OCI-LY3 (cell line): ENCODE measurements around the gene MAN1A1.

Experiments
- CTCF ChIP-seq: fragments of 200-600, 300-600 bp; sonication (generic); IDR thresholded peaks from 2 replicates; pipeline ENCODE4 v1.5.1; 2014; ENCODE audit warnings: antibody characterized with exemption, low read length, low read depth
- EZH2phosphoT487 ChIP-seq: fragments of 200-600 bp; shearing (Covaris generic); IDR thresholded peaks from 2 replicates; pipeline ENCODE4 v1.6.1; 2018; ENCODE audit warnings: antibody characterized with exemption, mixed run types, low read depth

- TF ChIP-seq CTCF (no peak), EZH2phosphoT487 (no peak)
These were observed 143.5 kb downstream of the MAN1A1 start for GRCh38 chr6:119205911-119206618.
